ENCODE measurements around the gene PSG7.
"Not testable (repeated sequence)": the region's sequence is repeated elsewhere in the genome, so short reads cannot be mapped to it uniquely, and the experiment has no call there.

GRCh38 chr19:42934726-42935125, 2.3 kb downstream of the PSG7 start:
- TF ChIP-seq CTCF, POLR2A (IDR thresholded peaks at IDR 0.05): not testable (repeated sequence)

All from adrenal gland (tissue), 5 donors.